BE2C (cell line): Measurements from ENCODE around the gene SON.
"Not testable (repeated sequence)": the region's sequence is repeated elsewhere in the genome, so short reads cannot be mapped to it uniquely, and the experiment has no call there.

ENCODE experiments used
- DNase-seq: peaks from one replicate; pipeline ENCODE4 v3.0.0-alpha.2; 2020
- H3K27me3 ChIP-seq: fragments of 250-450 bp; sonication (Bioruptor Pico); 2 replicates; pipeline ENCODE4 v1.5.1; 2020; ENCODE audit warnings: mild to moderate bottlenecking
- H3K36me3 ChIP-seq: fragments of 250-450 bp; sonication (Bioruptor Pico); 2 replicates; pipeline ENCODE4 v1.5.1; 2020; ENCODE audit warnings: mild to moderate bottlenecking
- H3K4me1 ChIP-seq: fragments of 250-450 bp; sonication (Bioruptor Pico); 2 replicates; pipeline ENCODE4 v1.5.1; 2020
- H3K4me3 ChIP-seq: 2 replicates; pipeline ENCODE4 v1.5.1; 2011; ENCODE audit warnings: low read depth, low read length
- H3K9me3 ChIP-seq: fragments of 250-450 bp; sonication (Bioruptor Pico); 2 replicates; pipeline ENCODE4 v1.5.1; 2020
- TF ChIP-seq, protein P1 (sequence below): IDR thresholded peaks from 2 replicates; pipeline ENCODE4 v1.5.1; 2012; ENCODE audit warnings: mild to moderate bottlenecking, low read depth, low read length

Gene SON

DNA sequence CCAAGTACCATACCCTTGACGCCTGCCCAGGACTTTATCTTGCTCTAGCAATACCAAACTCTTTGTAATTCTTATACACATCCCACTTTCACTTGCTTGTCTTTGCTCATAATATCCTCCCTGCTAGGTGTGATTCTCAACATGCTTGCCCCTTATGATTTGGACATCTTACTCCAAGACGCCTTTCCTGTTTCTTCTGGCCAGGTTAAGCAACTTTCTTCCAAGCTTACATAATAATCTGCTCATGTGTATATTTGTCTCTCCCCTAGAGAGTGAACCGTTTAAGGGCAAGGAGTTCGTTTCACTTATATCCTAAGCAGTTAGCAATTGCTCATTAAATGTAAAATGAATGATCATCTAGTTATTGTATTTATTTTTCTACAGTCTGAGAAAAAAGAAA lies 76.9 kb downstream of the SON start:
- Histone ChIP-seq H3K4me1 (no peaks in the 10 kb centered on the region), H3K4me3 (no peak overlapping the region), H3K36me3 (peaks cover 6% of the 10 kb centered on the region; the same call in 1 of the 2 replicates), H3K27me3 (no peaks in the 10 kb centered on the region), H3K9me3 (no peaks in the 10 kb centered on the region)
- TF ChIP-seq, protein P1, sequence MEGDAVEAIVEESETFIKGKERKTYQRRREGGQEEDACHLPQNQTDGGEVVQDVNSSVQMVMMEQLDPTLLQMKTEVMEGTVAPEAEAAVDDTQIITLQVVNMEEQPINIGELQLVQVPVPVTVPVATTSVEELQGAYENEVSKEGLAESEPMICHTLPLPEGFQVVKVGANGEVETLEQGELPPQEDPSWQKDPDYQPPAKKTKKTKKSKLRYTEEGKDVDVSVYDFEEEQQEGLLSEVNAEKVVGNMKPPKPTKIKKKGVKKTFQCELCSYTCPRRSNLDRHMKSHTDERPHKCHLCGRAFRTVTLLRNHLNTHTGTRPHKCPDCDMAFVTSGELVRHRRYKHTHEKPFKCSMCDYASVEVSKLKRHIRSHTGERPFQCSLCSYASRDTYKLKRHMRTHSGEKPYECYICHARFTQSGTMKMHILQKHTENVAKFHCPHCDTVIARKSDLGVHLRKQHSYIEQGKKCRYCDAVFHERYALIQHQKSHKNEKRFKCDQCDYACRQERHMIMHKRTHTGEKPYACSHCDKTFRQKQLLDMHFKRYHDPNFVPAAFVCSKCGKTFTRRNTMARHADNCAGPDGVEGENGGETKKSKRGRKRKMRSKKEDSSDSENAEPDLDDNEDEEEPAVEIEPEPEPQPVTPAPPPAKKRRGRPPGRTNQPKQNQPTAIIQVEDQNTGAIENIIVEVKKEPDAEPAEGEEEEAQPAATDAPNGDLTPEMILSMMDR = no peak
- no peak for DNase-seq

DNA sequence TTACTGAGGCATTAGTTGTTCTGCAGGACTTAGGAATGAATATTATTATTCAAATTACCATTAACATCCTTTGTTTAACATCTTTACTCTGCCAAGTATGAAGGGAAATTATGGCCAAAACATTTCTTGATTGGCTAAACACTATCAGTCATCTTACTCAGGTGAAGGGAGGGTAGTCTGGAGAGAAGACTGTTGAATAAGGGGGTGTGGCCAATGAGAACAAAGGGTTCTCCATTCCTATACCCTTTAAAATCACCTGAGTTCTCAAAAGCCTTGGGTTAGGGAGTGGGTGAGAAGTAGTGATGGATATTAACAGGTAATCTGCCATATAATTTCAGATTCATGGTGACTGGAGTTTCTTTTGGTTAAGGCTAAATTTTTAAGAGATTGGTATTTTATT lies 79.4 kb downstream of the SON start:
- no peaks in the 10 kb centered on the region for H3K9me3 ChIP-seq
- H3K4me3 ChIP-seq = no peak overlapping the region
- H3K36me3 ChIP-seq = peaks cover 12% of the 10 kb centered on the region
- TF ChIP-seq, protein P1 = no peak
- no peaks in the 10 kb centered on the region for H3K27me3 ChIP-seq
- DNase-seq = no peak
- no peaks in the 10 kb centered on the region for H3K4me1 ChIP-seq

DNA sequence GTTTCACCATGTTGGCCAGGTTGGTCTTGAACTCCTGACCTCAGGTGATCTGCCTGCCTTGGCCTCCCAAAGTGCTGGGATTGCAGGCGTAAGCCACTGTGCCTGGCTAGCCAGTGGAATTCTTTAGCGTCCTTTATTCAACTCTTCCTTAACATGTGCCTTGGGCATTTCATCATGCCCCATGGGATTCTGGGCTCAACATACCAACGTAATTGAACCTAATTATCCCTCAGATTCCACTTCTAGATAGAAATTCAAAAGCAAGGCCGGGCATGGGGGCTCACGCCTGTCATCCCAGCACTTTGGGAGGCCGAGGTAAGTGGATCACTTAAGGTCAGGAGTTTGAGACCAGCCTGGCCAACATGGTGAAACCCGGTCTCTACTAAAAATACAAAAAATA lies 83.3 kb downstream of the SON start:
- not testable (repeated sequence) for H3K27me3 ChIP-seq, H3K9me3 ChIP-seq, H3K4me3 ChIP-seq, DNase-seq, H3K4me1 ChIP-seq
- H3K36me3 ChIP-seq = peaks cover 21% of the 10 kb centered on the region
